OCI-LY7 (cell line): ENCODE data around the gene TRAPPC3L.

ENCODE experiments used
- EZH2phosphoT487 ChIP-seq: fragments of 200-600 bp; sonication (generic); IDR thresholded peaks from 2 replicates; pipeline ENCODE4 v1.6.1; 2018; ENCODE audit warnings: low read depth, borderline replicate concordance, mild to moderate bottlenecking, mixed run types, antibody characterized with exemption, low read length, moderate library complexity, mixed read lengths
- TF ChIP-seq, protein P1 (sequence below): fragments of 200-600 bp; sonication (generic); conservative IDR thresholded peaks from 2 replicates; pipeline ENCODE4 v1.5.1; 2014; ENCODE audit warnings: mild to moderate bottlenecking, antibody characterized with exemption, low read length, moderate library complexity, mixed read lengths

DNA sequence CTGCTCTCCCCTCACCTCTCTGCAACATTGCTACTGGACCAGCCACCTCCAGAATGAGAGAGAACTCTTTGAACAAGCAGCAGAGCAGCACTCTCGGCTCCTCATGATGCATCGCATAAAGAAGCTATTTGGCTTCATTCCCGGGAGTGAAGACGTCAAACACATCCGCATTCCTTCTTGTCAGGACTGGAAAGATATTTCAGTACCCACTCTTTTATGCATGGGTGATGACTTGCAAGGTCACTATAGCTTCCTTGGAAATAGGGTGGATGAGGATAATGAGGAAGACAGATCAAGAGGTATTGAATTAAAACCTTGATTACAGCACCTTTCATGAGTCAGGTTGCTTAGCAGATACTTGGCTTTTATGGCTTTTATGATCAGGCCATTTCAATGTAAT, 12.4 kb upstream of the TRAPPC3L start:
- TF ChIP-seq, protein P1, sequence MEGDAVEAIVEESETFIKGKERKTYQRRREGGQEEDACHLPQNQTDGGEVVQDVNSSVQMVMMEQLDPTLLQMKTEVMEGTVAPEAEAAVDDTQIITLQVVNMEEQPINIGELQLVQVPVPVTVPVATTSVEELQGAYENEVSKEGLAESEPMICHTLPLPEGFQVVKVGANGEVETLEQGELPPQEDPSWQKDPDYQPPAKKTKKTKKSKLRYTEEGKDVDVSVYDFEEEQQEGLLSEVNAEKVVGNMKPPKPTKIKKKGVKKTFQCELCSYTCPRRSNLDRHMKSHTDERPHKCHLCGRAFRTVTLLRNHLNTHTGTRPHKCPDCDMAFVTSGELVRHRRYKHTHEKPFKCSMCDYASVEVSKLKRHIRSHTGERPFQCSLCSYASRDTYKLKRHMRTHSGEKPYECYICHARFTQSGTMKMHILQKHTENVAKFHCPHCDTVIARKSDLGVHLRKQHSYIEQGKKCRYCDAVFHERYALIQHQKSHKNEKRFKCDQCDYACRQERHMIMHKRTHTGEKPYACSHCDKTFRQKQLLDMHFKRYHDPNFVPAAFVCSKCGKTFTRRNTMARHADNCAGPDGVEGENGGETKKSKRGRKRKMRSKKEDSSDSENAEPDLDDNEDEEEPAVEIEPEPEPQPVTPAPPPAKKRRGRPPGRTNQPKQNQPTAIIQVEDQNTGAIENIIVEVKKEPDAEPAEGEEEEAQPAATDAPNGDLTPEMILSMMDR: no peak
- TF ChIP-seq EZH2phosphoT487: no peak
